Endothelial cell of umbilical vein (primary cell): ENCODE results near the gene ITGA8. TPM values are rescaled to one million over a fixed set of nuclear protein-coding genes. Genes with fewer than 3 reads are reported as not detected.
A peak's percentile ranks its signal among the peaks of the same experiment; 100 is the strongest.
"Not testable (repeated sequence)": the region's sequence is repeated elsewhere in the genome, so short reads cannot be mapped to it uniquely, and the experiment has no call there.

ENCODE experiments used
- BruUV-seq: library from RNA; stranded (reverse); fragments of 400-500 nt; replicated peaks from 2 replicates; lab custom pipeline; 2021; lab: Mats Ljungman, UMichigan
- CTCF ChIA-PET: fragments of 300-600, 350-600 bp; sonication (Branson Sonifier 250); formaldehyde crosslinking; loops from one replicate; lab custom pipeline; 2021; ENCODE audit warnings: antibody characterized with exemption, inconsistent platforms; lab: Charles Lee
- POLR2A ChIA-PET: fragments of 300-600, 350-600 bp; sonication (Branson Sonifier 250); formaldehyde crosslinking; loops from one replicate; lab custom pipeline; 2021; ENCODE audit warnings: antibody characterized with exemption, inconsistent platforms; lab: Charles Lee
- DNase-seq: peaks from one replicate; pipeline ENCODE4 v3.0.0-alpha.2; 2011; ENCODE audit warnings: low read depth, low spot score
- FAIRE-seq: peaks from 2 replicates; lab custom pipeline; 2011; peaks lifted over from hg19 to GRCh38; lab: Jason Lieb, UNC
- H2AFZ ChIP-seq: 2 replicates; pipeline ENCODE4 v1.6.0; 2012; ENCODE audit warnings: low read depth, low read length, control low read depth, inconsistent platforms
- H3K27ac ChIP-seq: 2 replicates; pipeline ENCODE4 v1.5.1; 2011; ENCODE audit warnings: low read depth, mild to moderate bottlenecking, control low read depth, low read length, moderate library complexity; ENCODE audit not compliant: insufficient read depth
- H3K27me3 ChIP-seq, 2 experiments: 2 replicates each; pipeline versions ENCODE4 v1.6.0 to v1.6.1; 2011; ENCODE audit warnings: low read length in 2 of 2, mixed read lengths in 1 of 2; ENCODE audit not compliant: control insufficient read depth in 2 of 2, insufficient read depth in 2 of 2
- H3K36me3 ChIP-seq, 2 experiments: 2 replicates in 1 of 2; 3 replicates in 1 of 2; pipeline ENCODE4 v1.5.1; 2011; ENCODE audit warnings: low read length in 2 of 2, mild to moderate bottlenecking in 1 of 2, moderate library complexity in 1 of 2; ENCODE audit not compliant: control insufficient read depth in 2 of 2, insufficient read depth in 2 of 2; ENCODE audit errors: extremely low read depth in 1 of 2
- H3K4me1 ChIP-seq: 3 replicates; pipeline ENCODE4 v1.5.1; 2011; ENCODE audit warnings: mild to moderate bottlenecking, low read length; ENCODE audit not compliant: control insufficient read depth, insufficient read depth; ENCODE audit errors: extremely low read depth
- H3K4me2 ChIP-seq: 2 replicates; pipeline ENCODE4 v1.6.1; 2011; ENCODE audit warnings: low read length, control low read depth, mixed read lengths; ENCODE audit not compliant: insufficient read depth
- H3K4me3 ChIP-seq, 3 experiments: fragments of 200-600 bp in 1 of 3; sonication (generic), shearing (Covaris generic) in 1 of 3; replicated peaks in 1 of 3; 2 replicates each; pipeline ENCODE4 v1.5.1; 2011 to 2016; ENCODE audit warnings: control low read depth in 3 of 3, low read length in 3 of 3, mild to moderate bottlenecking in 2 of 3, inconsistent platforms in 1 of 3, low read depth in 1 of 3, moderate library complexity in 1 of 3; ENCODE audit not compliant: insufficient read depth in 1 of 3
- H3K79me2 ChIP-seq: 2 replicates; pipeline ENCODE4 v1.6.0; 2012; ENCODE audit warnings: low read length, inconsistent platforms; ENCODE audit not compliant: control insufficient read depth, insufficient read depth
- H3K9ac ChIP-seq: replicated peaks from 2 replicates; pipeline ENCODE3; 2011; ENCODE audit warnings: low read length, control low read depth; ENCODE audit not compliant: insufficient read depth; ENCODE audit errors: extremely low read depth
- H3K9me1 ChIP-seq: replicated peaks from 3 replicates; pipeline ENCODE4 v1.6.0; 2011; ENCODE audit warnings: mild to moderate bottlenecking, low read length; ENCODE audit not compliant: control insufficient read depth, insufficient read depth; ENCODE audit errors: extremely low read depth
- H3K9me3 ChIP-seq: replicated peaks from 2 replicates; pipeline ENCODE4 v1.5.1; 2012; ENCODE audit warnings: low read length, inconsistent platforms; ENCODE audit not compliant: control insufficient read depth, insufficient read depth
- H4K20me1 ChIP-seq: replicated peaks from 2 replicates; pipeline ENCODE3; 2011; ENCODE audit warnings: mild to moderate bottlenecking, low read length; ENCODE audit not compliant: control insufficient read depth, insufficient read depth; ENCODE audit errors: extremely low read depth
- EZH2 ChIP-seq: IDR thresholded peaks from 2 replicates; pipeline ENCODE4 v1.6.1; 2012; ENCODE audit warnings: borderline replicate concordance, low read depth, mild to moderate bottlenecking, moderate library complexity, low read length, inconsistent platforms; ENCODE audit not compliant: severe bottlenecking
- FOS ChIP-seq: IDR thresholded peaks from 2 replicates; pipeline ENCODE4 v1.6.1; 2011; ENCODE audit warnings: mild to moderate bottlenecking, low read length, moderate library complexity, borderline replicate concordance; ENCODE audit not compliant: insufficient read depth
- GATA2 ChIP-seq: IDR thresholded peaks from 2 replicates; pipeline ENCODE4 v1.7.0; 2011; ENCODE audit warnings: low read depth, mild to moderate bottlenecking, moderate library complexity, mixed read lengths, low read length; ENCODE audit not compliant: insufficient read length, insufficient read depth
- JUN ChIP-seq: IDR thresholded peaks from 2 replicates; pipeline ENCODE4 v1.6.1; 2011; ENCODE audit warnings: borderline replicate concordance, low read depth; ENCODE audit not compliant: insufficient read length, insufficient read depth
- MYC ChIP-seq: IDR thresholded peaks from one replicate; pipeline ENCODE4 v1.6.1; 2011; ENCODE audit warnings: mild to moderate bottlenecking, low read depth, low read length
- POLR2A ChIP-seq: IDR thresholded peaks from 2 replicates; pipeline ENCODE4 v1.6.1; 2012; ENCODE audit warnings: low read depth, mild to moderate bottlenecking, control low read depth, low read length
- POLR2AphosphoS5 ChIP-seq: IDR thresholded peaks from 2 replicates; pipeline ENCODE4 v1.6.1; 2012; ENCODE audit warnings: low read depth, mild to moderate bottlenecking, control low read depth, low read length, moderate library complexity; ENCODE audit not compliant: insufficient read depth
- dilution Hi-C: fragments of 300-500 bp; cut with MboI; formaldehyde crosslinking; loops from one replicate; pipeline ENCODE4 v1.15.0; 2019; ENCODE audit warnings: low sequenced_read_pairs; ENCODE audit not compliant: extremely low pct_ligation_motif_present
- intact Hi-C: fragments of 100-400 bp; cut with micrococcal nuclease; formaldehyde crosslinking; loops from one replicate; pipeline ENCODE4 v1.10.0; 2022
- polyA plus RNA-seq, 4 experiments: library from polyadenylated mRNA; depleted of rRNA in 3 of 4; stranded (reverse) in 3 of 4; unstranded in 1 of 4; fragments of >200 nt; gene quantifications; 2 replicates each; pipeline versions ENCODE4 v1.2.1 to v1.2.3, GENCODE V29; 2011 to 2012; ENCODE audit warnings: missing spikeins in 1 of 4
- total RNA-seq: library from RNA; stranded (reverse); gene quantifications from 2 replicates; pipeline ENCODE4 v1.2.3, GENCODE V29; 2021
- TF ChIP-seq, protein P1 (sequence below): IDR thresholded peaks from 2 replicates; pipeline ENCODE4 v1.6.1; 2011; ENCODE audit not compliant: insufficient read depth, insufficient read length
- TF ChIP-seq, protein P2 (sequence below), 2 donors: IDR thresholded peaks; 1 replicate in 1 of 2; 2 replicates in 1 of 2; pipeline ENCODE4 v1.5.1; 2011; ENCODE audit warnings: low read length in 2 of 2, mild to moderate bottlenecking in 2 of 2, moderate library complexity in 2 of 2, control low read depth in 1 of 2, inconsistent platforms in 1 of 2, low read depth in 1 of 2; ENCODE audit not compliant: insufficient read depth in 1 of 2; ENCODE audit errors: extremely low read depth in 1 of 2

Gene ITGA8
- total and polyA plus RNA-seq, 2 donors (not counting 3 experiments of a cell fraction or from before 2014, with no cell fraction given), result 0.04 to 0.40 TPM

DNA sequence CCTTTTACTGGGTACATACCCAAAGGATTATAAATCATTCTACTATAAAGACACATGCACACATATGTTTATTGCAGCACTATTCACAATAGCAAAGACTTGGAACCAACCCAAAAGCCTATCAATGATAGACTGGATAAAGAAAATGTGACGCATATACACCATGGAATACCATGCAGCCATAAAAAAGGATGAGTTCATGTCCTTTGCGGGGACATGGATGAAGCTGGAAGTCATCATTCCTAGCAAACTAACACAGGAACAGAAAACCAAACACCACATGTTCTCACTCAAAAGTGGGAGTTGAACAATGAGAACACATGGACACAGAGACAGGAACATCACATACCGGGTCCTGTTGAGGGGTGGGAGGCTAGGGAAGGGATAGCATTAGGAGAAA is 88.5 kb downstream of the ITGA8 start:
- H3K9ac ChIP-seq, POLR2A ChIA-PET, H4K20me1 ChIP-seq, H3K27ac ChIP-seq, H3K79me2 ChIP-seq, BruUV-seq, dilution Hi-C loops, DNase-seq, H3K4me2 ChIP-seq, H2AFZ ChIP-seq, FAIRE-seq, H3K9me1 ChIP-seq, H3K9me3 ChIP-seq, H3K36me3 ChIP-seq, H3K27me3 ChIP-seq, H3K4me3 ChIP-seq: not testable (repeated sequence)
- CTCF ChIA-PET, result interaction anchor here (1.0 kb wide), 1 partner anchor 46 kb away, joined by 3 read pairs; no protein-coding TSS in a partner anchor
- peaks cover 30% of the 10 kb centered on the region for H3K4me1 ChIP-seq
- intact Hi-C loops, result loop anchor here (2.0 kb wide), 1 partner anchor 72 kb away; no protein-coding TSS in a partner anchor

DNA sequence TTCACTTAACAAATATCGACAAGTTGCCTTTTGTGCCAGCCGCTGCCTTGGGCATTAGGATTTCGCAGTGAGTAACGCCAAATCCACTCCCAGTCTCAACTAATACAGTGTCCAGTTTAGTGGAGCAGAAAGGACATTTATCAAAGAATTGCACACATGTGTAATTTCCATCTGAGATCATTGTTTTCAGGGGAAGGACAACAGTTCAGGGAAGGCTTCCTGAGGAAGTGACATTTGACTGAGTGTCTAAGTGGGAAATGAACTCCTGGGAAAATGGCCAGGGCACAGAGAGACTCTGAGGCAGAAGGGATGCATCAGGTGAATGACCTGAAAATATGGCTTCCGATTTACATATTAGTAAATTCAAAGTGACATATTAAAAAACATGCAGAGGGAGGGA is 89.4 kb downstream of the ITGA8 start:
- Histone ChIP-seq H3K9me3 (no peaks in the 10 kb centered on the region), H3K4me1 (peaks cover 23% of the 10 kb centered on the region), H3K4me2 (peak overlapping the region; percentile 45), H2AFZ (no peak overlapping the region), H3K9ac (no peak overlapping the region), H3K4me3 (no peak overlapping the region), H3K27ac (peak overlapping the region; percentile 6), H3K79me2 (no peaks in the 10 kb centered on the region), H3K36me3 (no peaks in the 10 kb centered on the region), H3K27me3 (no peaks in the 10 kb centered on the region), H4K20me1 (no peaks in the 10 kb centered on the region), H3K9me1 (no peaks in the 10 kb centered on the region)
- POLR2A ChIA-PET, result no interaction called here
- dilution Hi-C loops, result no loop called here
- no TSS peak for BruUV-seq
- intact Hi-C loops, result loop anchor here (1.0 to 2.0 kb wide), 2 partner anchors 45 to 72 kb away; no protein-coding TSS in a partner anchor
- FAIRE-seq (peak; percentile 92), DNase-seq (peak; percentile 94)
- peak; percentile 80 for TF ChIP-seq FOS
- no peak for TF ChIP-seq EZH2
- TF ChIP-seq, protein P1, sequence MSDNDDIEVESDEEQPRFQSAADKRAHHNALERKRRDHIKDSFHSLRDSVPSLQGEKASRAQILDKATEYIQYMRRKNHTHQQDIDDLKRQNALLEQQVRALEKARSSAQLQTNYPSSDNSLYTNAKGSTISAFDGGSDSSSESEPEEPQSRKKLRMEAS, result no peak
- TF ChIP-seq JUN, result peak; percentile 81
- TF ChIP-seq POLR2A, result no peak
- TF ChIP-seq POLR2AphosphoS5, result peak; percentile 76
- peak; percentile 85 for TF ChIP-seq GATA2
- no peak for TF ChIP-seq MYC
- TF ChIP-seq, protein P2, sequence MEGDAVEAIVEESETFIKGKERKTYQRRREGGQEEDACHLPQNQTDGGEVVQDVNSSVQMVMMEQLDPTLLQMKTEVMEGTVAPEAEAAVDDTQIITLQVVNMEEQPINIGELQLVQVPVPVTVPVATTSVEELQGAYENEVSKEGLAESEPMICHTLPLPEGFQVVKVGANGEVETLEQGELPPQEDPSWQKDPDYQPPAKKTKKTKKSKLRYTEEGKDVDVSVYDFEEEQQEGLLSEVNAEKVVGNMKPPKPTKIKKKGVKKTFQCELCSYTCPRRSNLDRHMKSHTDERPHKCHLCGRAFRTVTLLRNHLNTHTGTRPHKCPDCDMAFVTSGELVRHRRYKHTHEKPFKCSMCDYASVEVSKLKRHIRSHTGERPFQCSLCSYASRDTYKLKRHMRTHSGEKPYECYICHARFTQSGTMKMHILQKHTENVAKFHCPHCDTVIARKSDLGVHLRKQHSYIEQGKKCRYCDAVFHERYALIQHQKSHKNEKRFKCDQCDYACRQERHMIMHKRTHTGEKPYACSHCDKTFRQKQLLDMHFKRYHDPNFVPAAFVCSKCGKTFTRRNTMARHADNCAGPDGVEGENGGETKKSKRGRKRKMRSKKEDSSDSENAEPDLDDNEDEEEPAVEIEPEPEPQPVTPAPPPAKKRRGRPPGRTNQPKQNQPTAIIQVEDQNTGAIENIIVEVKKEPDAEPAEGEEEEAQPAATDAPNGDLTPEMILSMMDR (IDR thresholded peaks at IDR 0.05; ENCODE audit: extremely low read depth in 1 of 2, insufficient read depth in 1 of 2, low read depth in 1 of 2, low read length in 2 of 2), result no peak
- CTCF ChIA-PET, result interaction anchor here (1.0 kb wide), 1 partner anchor 45 kb away, joined by 3 read pairs; no protein-coding TSS in a partner anchor
